Mesenchymal stem cell (in vitro differentiated cells and primary cell): ENCODE results near the gene DNAJC6.
A peak's percentile ranks its signal among the peaks of the same experiment; 100 is the strongest.

Source experiments
- DNase-seq: peaks from one replicate; pipeline ENCODE4 v3.0.0-alpha.2; 2013
- H2AFZ ChIP-seq: one replicate; pipeline ENCODE4 v1.6.1; 2013; ENCODE audit warnings: low read depth, mild to moderate bottlenecking, control low read depth, inconsistent platforms, low read length, moderate library complexity
- H2AK5ac ChIP-seq: 2 replicates; pipeline ENCODE4 v1.6.1; 2013; ENCODE audit warnings: low read length, moderate library complexity, mild to moderate bottlenecking, inconsistent platforms; ENCODE audit not compliant: severe bottlenecking
- H2BK120ac ChIP-seq: one replicate; pipeline ENCODE4 v1.6.1; 2013; ENCODE audit warnings: low read depth, mild to moderate bottlenecking, inconsistent platforms, low read length, moderate library complexity
- H2BK12ac ChIP-seq, 2 experiments: one replicate each; pipeline ENCODE4 v1.6.1; 2013; ENCODE audit warnings: inconsistent platforms in 2 of 2, low read length in 2 of 2, mild to moderate bottlenecking in 2 of 2, moderate library complexity in 2 of 2, control low read depth in 1 of 2
- H2BK15ac ChIP-seq: one replicate; pipeline ENCODE4 v1.6.1; 2013; ENCODE audit warnings: mild to moderate bottlenecking, low read depth, inconsistent platforms; ENCODE audit not compliant: poor library complexity, severe bottlenecking
- H2BK5ac ChIP-seq: 2 replicates; pipeline ENCODE4 v1.6.1; 2013; ENCODE audit warnings: low read depth, mild to moderate bottlenecking, low read length, control low read depth, inconsistent platforms; ENCODE audit not compliant: poor library complexity, severe bottlenecking
- H3K14ac ChIP-seq, 2 experiments: one replicate each; pipeline ENCODE4 v1.6.1; 2013; ENCODE audit warnings: inconsistent platforms in 2 of 2, low read length in 2 of 2, control low read depth in 1 of 2, mild to moderate bottlenecking in 1 of 2, moderate library complexity in 1 of 2
- H3K18ac ChIP-seq, 2 experiments: one replicate each; pipeline ENCODE4 v1.6.1; 2013; ENCODE audit warnings: inconsistent platforms in 2 of 2, low read length in 2 of 2, control low read depth in 1 of 2, low read depth in 1 of 2, mild to moderate bottlenecking in 1 of 2
- H3K23ac ChIP-seq, 2 experiments: one replicate each; pipeline ENCODE4 v1.6.1; 2013; ENCODE audit warnings: inconsistent platforms in 2 of 2, low read length in 2 of 2, mild to moderate bottlenecking in 2 of 2, moderate library complexity in 2 of 2, control low read depth in 1 of 2
- H3K27ac ChIP-seq: 2 replicates; pipeline ENCODE4 v1.5.1; 2013; ENCODE audit warnings: mild to moderate bottlenecking, moderate library complexity, low read length, control low read depth, inconsistent platforms; ENCODE audit not compliant: poor library complexity, severe bottlenecking
- H3K27me3 ChIP-seq, 2 experiments: 2 replicates each; pipeline versions ENCODE4 v1.6.1 to v1.7.0; 2013; ENCODE audit warnings: low read length in 2 of 2, mild to moderate bottlenecking in 2 of 2, moderate library complexity in 2 of 2, control low read depth in 1 of 2, inconsistent platforms in 1 of 2; ENCODE audit not compliant: control insufficient read depth in 1 of 2, insufficient read depth in 1 of 2
- H3K36me3 ChIP-seq, 2 experiments: 2 replicates each; pipeline versions ENCODE4 v1.6.1 to v1.7.0; 2013; ENCODE audit warnings: low read length in 2 of 2, control low read depth in 1 of 2, inconsistent platforms in 1 of 2, low read depth in 1 of 2, mild to moderate bottlenecking in 1 of 2; ENCODE audit not compliant: insufficient read depth in 2 of 2, control insufficient read depth in 1 of 2
- H3K4ac ChIP-seq, 2 experiments: one replicate each; pipeline ENCODE4 v1.6.1; 2013; ENCODE audit warnings: inconsistent platforms in 2 of 2, low read length in 2 of 2, mild to moderate bottlenecking in 2 of 2, moderate library complexity in 2 of 2, control low read depth in 1 of 2, low read depth in 1 of 2
- H3K4me1 ChIP-seq: 2 replicates; pipeline ENCODE4 v1.6.1; 2013; ENCODE audit warnings: low read depth, low read length, control low read depth; ENCODE audit not compliant: control insufficient read depth, insufficient read depth
- H3K4me2 ChIP-seq: 2 replicates; pipeline ENCODE4 v1.6.1; 2013; ENCODE audit warnings: low read length, mild to moderate bottlenecking, inconsistent platforms; ENCODE audit not compliant: poor library complexity, severe bottlenecking
- H3K4me3 ChIP-seq, 2 experiments: 2 replicates each; pipeline versions ENCODE4 v1.5.1 to v1.7.0; 2013; ENCODE audit warnings: low read length in 2 of 2, mild to moderate bottlenecking in 2 of 2, control low read depth in 1 of 2, low read depth in 1 of 2; ENCODE audit not compliant: insufficient read depth in 1 of 2
- H3K79me1 ChIP-seq: replicated peaks from 2 replicates; pipeline ENCODE4 v1.6.1; 2013; ENCODE audit warnings: mild to moderate bottlenecking, control low read depth, low read length, inconsistent platforms; ENCODE audit not compliant: poor library complexity, severe bottlenecking
- H3K9ac ChIP-seq: 2 replicates; pipeline ENCODE4 v1.7.0; 2013; ENCODE audit warnings: mild to moderate bottlenecking, low read length, moderate library complexity
- H3K9me3 ChIP-seq: 2 replicates; pipeline ENCODE4 v1.7.0; 2013; ENCODE audit warnings: mild to moderate bottlenecking, low read length; ENCODE audit not compliant: control insufficient read depth
- H4K8ac ChIP-seq: one replicate; pipeline ENCODE4 v1.6.1; 2013; ENCODE audit warnings: inconsistent platforms, mild to moderate bottlenecking, low read length, moderate library complexity
- H4K91ac ChIP-seq: one replicate; pipeline ENCODE4 v1.6.1; 2013; ENCODE audit warnings: mild to moderate bottlenecking, low read length, inconsistent platforms
- WGBS: methylation state at CpG from one replicate; pipeline ENCODE4 v1.1.7; 2013; ENCODE audit warnings: mixed read lengths; 5-methylcytosine and 5-hydroxymethylcytosine counted together

DNAJC6 gene

GRCh38 chr1:65432918-65433317 is 123.6 kb downstream of the DNAJC6 start:
- H3K4me2 ChIP-seq: no peak overlapping the region
- H2AFZ ChIP-seq: no peak overlapping the region

GRCh38 chr1:65434255-65434654 is 124.9 kb downstream of the DNAJC6 start:
- no peak for DNase-seq
- no peaks in the 10 kb centered on the region for H3K9me3 ChIP-seq
- no peak overlapping the region for H3K18ac ChIP-seq
- no CpG with 5 or more reads among the region's 1 CpG for WGBS
- H4K8ac ChIP-seq: no peak overlapping the region
- peaks cover 14% of the 10 kb centered on the region for H3K79me1 ChIP-seq
- no peak overlapping the region for H3K4ac ChIP-seq
- H3K14ac ChIP-seq: no peak overlapping the region
- H2BK120ac ChIP-seq: no peak overlapping the region
- H3K23ac ChIP-seq: no peak overlapping the region
- H4K91ac ChIP-seq: no peak overlapping the region
- H3K27me3 ChIP-seq: no peaks in the 10 kb centered on the region
- no peak overlapping the region for H3K4me3 ChIP-seq
- no peak overlapping the region for H2BK12ac ChIP-seq
- H2AK5ac ChIP-seq: no peak overlapping the region
- H3K9ac ChIP-seq: no peak overlapping the region
- no peak overlapping the region for H2AFZ ChIP-seq
- H3K4me1 ChIP-seq: peaks cover 2% of the 10 kb centered on the region
- H3K36me3 ChIP-seq: peaks cover 10 to 62% of the 10 kb centered on the region in 2 experiments
- H2BK15ac ChIP-seq: no peak overlapping the region
- H3K4me2 ChIP-seq: no peak overlapping the region
- H2BK5ac ChIP-seq: no peak overlapping the region
- H3K27ac ChIP-seq: peak overlapping the region; percentile 13

More at GRCh38 chr1:65432918-65433317, 123.6 kb downstream of the DNAJC6 start:
- Histone ChIP-seq H4K91ac (no peak overlapping the region), H3K79me1 (peaks cover 14% of the 10 kb centered on the region), H3K9me3 (no peaks in the 10 kb centered on the region), H4K8ac (no peak overlapping the region), H3K23ac (no peak overlapping the region), H3K4me3 (no peak overlapping the region), H3K27ac (no peak overlapping the region), H3K27me3 (no peaks in the 10 kb centered on the region), H3K4ac (no peak overlapping the region), H3K18ac (no peak overlapping the region), H2BK15ac (no peak overlapping the region), H3K36me3 (peaks cover 12 to 76% of the 10 kb centered on the region in 2 experiments), H2BK12ac (no peak overlapping the region), H3K4me1 (peaks cover 4% of the 10 kb centered on the region), H2BK5ac (no peak overlapping the region), H2AK5ac (no peak overlapping the region), H3K9ac (no peak overlapping the region), H2BK120ac (no peak overlapping the region), H3K14ac (no peak overlapping the region)
- no peak for DNase-seq
- WGBS: 83% methylated on average over 7 of the region's 8 CpGs

GRCh38 chr1:65434760-65435159 is 125.4 kb downstream of the DNAJC6 start:
- H3K4me3 ChIP-seq: no peak overlapping the region
- WGBS: 86% methylated on average over 3 of the region's 3 CpGs
- H3K18ac ChIP-seq: no peak overlapping the region
- no peak overlapping the region for H2AFZ ChIP-seq
- H3K4ac ChIP-seq: no peak overlapping the region
- H3K23ac ChIP-seq: no peak overlapping the region
- no peaks in the 10 kb centered on the region for H3K27me3 ChIP-seq
- no peak overlapping the region for H2BK12ac ChIP-seq
- no peak for DNase-seq
- H4K8ac ChIP-seq: no peak overlapping the region
- no peaks in the 10 kb centered on the region for H3K9me3 ChIP-seq
- peaks cover 2% of the 10 kb centered on the region for H3K4me1 ChIP-seq
- no peak overlapping the region for H3K4me2 ChIP-seq
- no peak overlapping the region for H2BK5ac ChIP-seq
- H2BK120ac ChIP-seq: no peak overlapping the region
- peaks cover 14% of the 10 kb centered on the region for H3K79me1 ChIP-seq
- H2BK15ac ChIP-seq: no peak overlapping the region
- H4K91ac ChIP-seq: no peak overlapping the region
- peaks cover 10 to 60% of the 10 kb centered on the region in 2 experiments for H3K36me3 ChIP-seq
- no peak overlapping the region for H3K27ac ChIP-seq
- H3K9ac ChIP-seq: no peak overlapping the region
- no peak overlapping the region for H2AK5ac ChIP-seq
- H3K14ac ChIP-seq: no peak overlapping the region

GRCh38 chr1:65435987-65436386 is 126.6 kb downstream of the DNAJC6 start:
- Histone ChIP-seq H3K23ac (no peak overlapping the region), H3K4me1 (peaks cover 2% of the 10 kb centered on the region), H2AFZ (no peak overlapping the region), H2BK120ac (no peak overlapping the region), H3K14ac (no peak overlapping the region), H2BK12ac (no peak overlapping the region), H3K18ac (no peak overlapping the region), H3K4ac (no peak overlapping the region), H3K79me1 (peaks cover 14% of the 10 kb centered on the region), H3K27ac (peak overlapping the region; percentile 68), H3K9me3 (no peaks in the 10 kb centered on the region), H3K4me3 (no peak overlapping the region), H3K36me3 (peaks cover 10 to 48% of the 10 kb centered on the region in 2 experiments), H4K91ac (no peak overlapping the region), H3K27me3 (no peaks in the 10 kb centered on the region), H2AK5ac (no peak overlapping the region), H3K4me2 (no peak overlapping the region), H2BK5ac (no peak overlapping the region), H4K8ac (no peak overlapping the region), H2BK15ac (no peak overlapping the region), H3K9ac (no peak overlapping the region)
- peak; percentile 55 for DNase-seq
- 70% methylated on average over 2 of the region's 2 CpGs for WGBS
